Left ventricle myocardium inferior (tissue), 1 donor: ENCODE data around the gene TMEM242. TPM values are rescaled to one million over a fixed set of nuclear protein-coding genes. Genes with fewer than 3 reads are reported as not detected.

ENCODE experiments used
- DNase-seq: peaks from one replicate; pipeline ENCODE4 v3.0.0-alpha.2; 2020
- H3K27ac ChIP-seq: fragments of 200-600 bp; replicated peaks from 2 replicates; pipeline ENCODE4 v1.8.0; 2021
- H3K27me3 ChIP-seq: fragments of 200-600 bp; 2 replicates; pipeline ENCODE4 v1.8.0; 2021; ENCODE audit warnings: low read depth
- H3K36me3 ChIP-seq: fragments of 200-600 bp; 2 replicates; pipeline ENCODE4 v1.8.0; 2021
- H3K4me1 ChIP-seq: fragments of 200-600 bp; 2 replicates; pipeline ENCODE4 v1.8.0; 2021
- H3K4me3 ChIP-seq: fragments of 200-600 bp; 2 replicates; pipeline ENCODE4 v1.8.0; 2021; ENCODE audit warnings: mild to moderate bottlenecking, moderate library complexity
- H3K9me3 ChIP-seq: fragments of 200-600 bp; replicated peaks from 2 replicates; pipeline ENCODE4 v1.8.0; 2021
- intact Hi-C: fragments of 100-400 bp; cut with micrococcal nuclease; formaldehyde crosslinking; loops from one replicate; pipeline ENCODE4 v1.11.0; 2022
- total RNA-seq: library from RNA; stranded (reverse); fragmentation: NEBNext Ultra II Directional; extraction: Animal tissue kit (Norgen Biotek cat#: 25700); gene quantifications from one replicate; pipeline ENCODE4 v1.2.1, GENCODE V29; 2021
- TF ChIP-seq, protein P1 (sequence below): fragments of 200-600 bp; IDR thresholded peaks from 2 replicates; pipeline ENCODE4 v1.8.0; 2021; ENCODE audit warnings: antibody characterized with exemption, mild to moderate bottlenecking, borderline replicate concordance
- donor health status: DM: no; HTN: yes; CAD: no; lungs with severe emphysema.

TMEM242 gene
- total RNA-seq, 1 donor from 2014 or later, result 19.8 TPM

DNA sequence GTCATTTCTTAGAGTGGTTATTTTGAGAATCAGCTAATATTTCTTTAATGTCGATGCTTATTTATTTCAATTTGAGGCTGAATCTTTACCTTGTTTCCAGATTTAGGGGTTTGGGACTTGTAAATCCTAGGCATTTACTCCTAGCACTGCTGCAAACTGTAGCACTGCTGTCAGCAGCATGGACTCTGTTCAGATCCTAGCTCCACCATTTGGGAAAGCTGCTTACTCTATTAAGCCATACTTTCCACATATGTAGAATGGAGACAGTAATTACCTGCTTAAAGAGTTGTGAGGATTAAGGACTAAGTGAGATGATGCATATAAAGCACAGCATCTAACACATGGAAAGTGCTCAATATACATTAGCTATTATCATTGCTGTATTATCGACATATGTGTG is 28.7 kb downstream of the TMEM242 start:
- TF ChIP-seq, protein P1, sequence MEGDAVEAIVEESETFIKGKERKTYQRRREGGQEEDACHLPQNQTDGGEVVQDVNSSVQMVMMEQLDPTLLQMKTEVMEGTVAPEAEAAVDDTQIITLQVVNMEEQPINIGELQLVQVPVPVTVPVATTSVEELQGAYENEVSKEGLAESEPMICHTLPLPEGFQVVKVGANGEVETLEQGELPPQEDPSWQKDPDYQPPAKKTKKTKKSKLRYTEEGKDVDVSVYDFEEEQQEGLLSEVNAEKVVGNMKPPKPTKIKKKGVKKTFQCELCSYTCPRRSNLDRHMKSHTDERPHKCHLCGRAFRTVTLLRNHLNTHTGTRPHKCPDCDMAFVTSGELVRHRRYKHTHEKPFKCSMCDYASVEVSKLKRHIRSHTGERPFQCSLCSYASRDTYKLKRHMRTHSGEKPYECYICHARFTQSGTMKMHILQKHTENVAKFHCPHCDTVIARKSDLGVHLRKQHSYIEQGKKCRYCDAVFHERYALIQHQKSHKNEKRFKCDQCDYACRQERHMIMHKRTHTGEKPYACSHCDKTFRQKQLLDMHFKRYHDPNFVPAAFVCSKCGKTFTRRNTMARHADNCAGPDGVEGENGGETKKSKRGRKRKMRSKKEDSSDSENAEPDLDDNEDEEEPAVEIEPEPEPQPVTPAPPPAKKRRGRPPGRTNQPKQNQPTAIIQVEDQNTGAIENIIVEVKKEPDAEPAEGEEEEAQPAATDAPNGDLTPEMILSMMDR, result no peak
- Histone ChIP-seq H3K36me3 (peaks cover 37% of the 10 kb centered on the region), H3K27me3 (no peaks in the 10 kb centered on the region), H3K4me3 (no peak overlapping the region), H3K27ac (no peak overlapping the region), H3K4me1 (peaks cover 13% of the 10 kb centered on the region), H3K9me3 (no peaks in the 10 kb centered on the region)
- DNase-seq, result no peak
- intact Hi-C loops, result no loop called here

DNA sequence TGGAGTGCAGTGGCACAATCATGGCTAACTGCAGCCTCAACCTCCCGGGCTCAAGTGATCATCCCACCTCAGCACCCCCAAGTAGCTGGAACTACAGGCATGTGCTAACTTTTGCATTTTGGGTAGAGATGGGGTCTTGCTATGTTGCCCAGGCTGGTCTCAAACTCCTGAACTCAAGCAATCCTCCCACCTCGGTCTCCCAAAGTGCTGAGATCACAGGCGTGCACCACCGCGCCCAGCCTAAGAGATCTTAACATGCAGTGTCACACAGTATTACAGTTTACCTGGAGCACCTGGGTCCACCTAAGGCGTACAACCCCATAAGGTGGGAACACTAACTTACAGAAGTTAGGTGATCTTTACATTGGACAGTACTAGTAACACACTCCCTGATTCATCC is 29.5 kb downstream of the TMEM242 start:
- H3K27me3 ChIP-seq, result no peaks in the 10 kb centered on the region
- TF ChIP-seq, protein P1, result no peak
- peaks cover 13% of the 10 kb centered on the region for H3K4me1 ChIP-seq
- intact Hi-C loops, result no loop called here
- no peak overlapping the region for H3K4me3 ChIP-seq
- no peak overlapping the region for H3K27ac ChIP-seq
- DNase-seq, result no peak
- H3K9me3 ChIP-seq, result no peaks in the 10 kb centered on the region
- peaks cover 32% of the 10 kb centered on the region for H3K36me3 ChIP-seq

DNA sequence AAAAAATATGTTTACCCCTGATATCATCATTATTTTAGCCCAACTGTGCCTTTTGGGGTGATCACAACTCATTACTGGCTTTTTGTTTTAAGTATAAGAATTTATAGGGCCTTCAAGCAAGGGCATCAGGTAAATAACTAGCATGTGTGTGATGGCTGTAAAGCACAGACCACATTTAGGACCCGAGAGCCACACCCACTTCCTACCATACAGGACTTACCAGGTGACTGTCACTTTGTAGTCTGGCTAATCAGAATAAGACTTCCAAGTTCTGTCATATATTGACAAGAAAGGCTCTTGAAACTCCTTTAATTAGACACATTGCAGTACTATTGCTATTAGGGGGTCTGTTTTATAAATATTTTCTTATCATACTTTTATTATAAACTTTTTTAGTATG is 31.1 kb downstream of the TMEM242 start:
- DNase-seq, result no peak
- H3K4me1 ChIP-seq, result no peaks in the 10 kb centered on the region
- H3K27ac ChIP-seq, result no peak overlapping the region
- H3K27me3 ChIP-seq, result no peaks in the 10 kb centered on the region
- no peaks in the 10 kb centered on the region for H3K9me3 ChIP-seq
- TF ChIP-seq, protein P1, result no peak
- intact Hi-C loops, result no loop called here
- H3K4me3 ChIP-seq, result no peak overlapping the region
- H3K36me3 ChIP-seq, result peaks cover 41% of the 10 kb centered on the region

DNA sequence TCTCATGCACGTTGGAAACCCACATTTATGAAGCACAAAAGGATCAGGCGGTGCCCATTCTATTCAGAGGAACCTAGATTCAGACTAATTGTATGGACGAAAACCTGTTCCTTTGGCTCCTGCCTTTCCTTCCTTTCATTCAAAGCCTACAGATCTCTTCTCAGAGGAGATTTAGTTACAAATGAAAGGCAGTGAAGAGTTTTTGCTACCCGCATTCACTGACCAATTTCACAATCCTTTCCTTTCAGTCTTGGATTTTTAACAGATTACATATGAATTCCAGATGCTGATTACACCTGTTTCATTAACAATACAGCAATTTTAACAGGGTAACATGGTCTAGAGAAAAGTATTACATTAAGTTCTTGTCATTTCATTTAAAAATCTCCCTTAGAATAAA is 32.0 kb downstream of the TMEM242 start:
- H3K4me3 ChIP-seq, result no peak overlapping the region
- intact Hi-C loops, result no loop called here
- no peaks in the 10 kb centered on the region for H3K27me3 ChIP-seq
- TF ChIP-seq, protein P1, result no peak
- no peaks in the 10 kb centered on the region for H3K9me3 ChIP-seq
- H3K27ac ChIP-seq, result no peak overlapping the region
- H3K4me1 ChIP-seq, result no peaks in the 10 kb centered on the region
- DNase-seq, result no peak
- H3K36me3 ChIP-seq, result peaks cover 41% of the 10 kb centered on the region

DNA sequence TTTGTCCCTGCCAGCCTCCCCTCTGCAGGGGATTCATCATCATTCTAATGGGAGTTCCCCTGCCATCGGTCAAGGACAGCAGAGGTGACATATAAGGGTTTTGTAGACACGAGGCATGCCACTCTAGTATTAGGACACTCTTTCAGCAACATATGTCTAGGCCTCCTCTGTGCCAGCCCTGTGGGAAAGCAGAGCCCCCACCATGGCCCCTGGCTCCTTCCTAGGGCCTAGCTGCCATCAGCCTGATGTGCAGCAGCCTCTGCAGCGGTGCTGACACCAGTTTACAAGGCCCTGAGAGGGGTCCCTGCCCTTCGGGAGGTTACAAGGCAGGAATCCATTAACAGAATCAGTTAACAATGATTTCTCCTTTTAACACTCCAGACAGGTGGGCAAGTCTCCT is 32.5 kb downstream of the TMEM242 start:
- Histone ChIP-seq H3K4me1 (no peaks in the 10 kb centered on the region), H3K27ac (no peak overlapping the region), H3K36me3 (peaks cover 41% of the 10 kb centered on the region), H3K4me3 (no peak overlapping the region), H3K27me3 (no peaks in the 10 kb centered on the region), H3K9me3 (no peaks in the 10 kb centered on the region)
- no peak for DNase-seq
- intact Hi-C loops, result no loop called here
- TF ChIP-seq, protein P1, result no peak

DNA sequence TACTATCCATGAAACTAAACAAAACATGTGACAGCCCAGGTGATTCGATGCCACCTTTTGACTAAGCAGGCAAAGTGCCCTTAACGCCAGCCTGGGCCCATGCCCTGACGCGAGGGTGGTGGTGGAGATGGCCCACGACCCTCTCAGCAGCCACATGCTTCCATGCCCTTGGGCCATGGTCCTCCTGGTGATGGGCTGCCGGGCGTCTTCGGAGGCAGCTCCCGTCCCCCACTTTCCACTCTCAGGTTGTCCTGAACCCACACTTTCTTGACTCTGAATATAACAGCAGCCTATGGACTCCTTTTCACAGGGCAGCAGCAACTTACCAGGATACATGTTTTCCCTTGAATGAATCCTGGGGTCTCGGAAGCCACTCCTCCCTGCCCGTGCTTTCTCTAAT is 33.6 kb downstream of the TMEM242 start:
- TF ChIP-seq, protein P1, result no peak
- H3K36me3 ChIP-seq, result peaks cover 41% of the 10 kb centered on the region
- no peaks in the 10 kb centered on the region for H3K4me1 ChIP-seq
- H3K27ac ChIP-seq, result no peak overlapping the region
- H3K9me3 ChIP-seq, result no peaks in the 10 kb centered on the region
- no peaks in the 10 kb centered on the region for H3K27me3 ChIP-seq
- no peak for DNase-seq
- no peak overlapping the region for H3K4me3 ChIP-seq
- intact Hi-C loops, result no loop called here
